Measurements from ENCODE around the gene IRF2.

DNA sequence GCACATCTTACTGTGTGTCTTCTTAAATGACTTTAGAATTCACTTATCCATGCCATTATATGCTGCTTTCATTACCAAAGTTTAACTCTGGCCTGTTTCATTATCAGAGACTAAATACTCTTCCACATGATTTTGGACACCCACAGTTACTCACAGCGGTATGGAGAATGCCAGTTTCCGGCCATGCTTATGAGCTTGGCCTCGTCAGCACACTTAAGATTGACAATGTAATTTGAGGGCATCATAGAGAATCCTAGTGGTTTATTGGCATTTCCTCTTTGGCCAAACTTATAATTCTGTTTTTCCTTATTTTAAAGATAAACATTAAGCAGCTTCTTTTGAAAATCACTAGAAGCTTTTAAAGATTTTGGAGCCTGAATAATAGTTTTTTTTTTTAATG lies 104.5 kb downstream of the IRF2 start:
- TF ChIP-seq, protein P1, sequence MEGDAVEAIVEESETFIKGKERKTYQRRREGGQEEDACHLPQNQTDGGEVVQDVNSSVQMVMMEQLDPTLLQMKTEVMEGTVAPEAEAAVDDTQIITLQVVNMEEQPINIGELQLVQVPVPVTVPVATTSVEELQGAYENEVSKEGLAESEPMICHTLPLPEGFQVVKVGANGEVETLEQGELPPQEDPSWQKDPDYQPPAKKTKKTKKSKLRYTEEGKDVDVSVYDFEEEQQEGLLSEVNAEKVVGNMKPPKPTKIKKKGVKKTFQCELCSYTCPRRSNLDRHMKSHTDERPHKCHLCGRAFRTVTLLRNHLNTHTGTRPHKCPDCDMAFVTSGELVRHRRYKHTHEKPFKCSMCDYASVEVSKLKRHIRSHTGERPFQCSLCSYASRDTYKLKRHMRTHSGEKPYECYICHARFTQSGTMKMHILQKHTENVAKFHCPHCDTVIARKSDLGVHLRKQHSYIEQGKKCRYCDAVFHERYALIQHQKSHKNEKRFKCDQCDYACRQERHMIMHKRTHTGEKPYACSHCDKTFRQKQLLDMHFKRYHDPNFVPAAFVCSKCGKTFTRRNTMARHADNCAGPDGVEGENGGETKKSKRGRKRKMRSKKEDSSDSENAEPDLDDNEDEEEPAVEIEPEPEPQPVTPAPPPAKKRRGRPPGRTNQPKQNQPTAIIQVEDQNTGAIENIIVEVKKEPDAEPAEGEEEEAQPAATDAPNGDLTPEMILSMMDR (IDR thresholded peaks at IDR 0.05) = no peak
- TF ChIP-seq POLR2A (IDR thresholded peaks at IDR 0.05) (no peak), EP300 (IDR thresholded peaks at IDR 0.05) (no peak), POLR2AphosphoS5 (IDR thresholded peaks at IDR 0.05) (no peak)

All from suprapubic skin (tissue), 4 donors.